DND-41 (cell line): ENCODE measurements around the gene ZKSCAN1.
A peak's percentile ranks its signal among the peaks of the same experiment; 100 is the strongest.

Experiments used
- ATAC-seq: fragments of 200-7000 bp; cut with Tn5 transposase; 3 replicates; pipeline ENCODE4 v1.9.1; 2021; ENCODE audit warnings: low read depth; ENCODE audit not compliant: insufficient read depth
- DNase-seq: peaks from one replicate; pipeline ENCODE4 v3.0.0-alpha.2; 2020
- H2AFZ ChIP-seq: 2 replicates; pipeline ENCODE4 v1.6.0; 2012; ENCODE audit warnings: low read depth, low read length
- H3K27ac ChIP-seq: 2 replicates; pipeline ENCODE4 v1.5.1; 2012; ENCODE audit warnings: low read length, inconsistent platforms
- H3K27me3 ChIP-seq: fragments of 200-600 bp; sonication (generic); 2 replicates; pipeline ENCODE4 v1.6.0; 2012; ENCODE audit warnings: low read length, mild to moderate bottlenecking, inconsistent platforms; ENCODE audit not compliant: insufficient read depth, poor library complexity
- H3K36me3 ChIP-seq: 2 replicates; pipeline ENCODE4 v1.5.1; 2012; ENCODE audit warnings: low read length, inconsistent platforms; ENCODE audit not compliant: insufficient read depth
- H3K4me1 ChIP-seq: 2 replicates; pipeline ENCODE4 v1.5.1; 2012; ENCODE audit warnings: mild to moderate bottlenecking, low read length; ENCODE audit not compliant: insufficient read depth
- H3K4me2 ChIP-seq: 2 replicates; pipeline ENCODE4 v1.6.0; 2012; ENCODE audit warnings: mild to moderate bottlenecking, moderate library complexity, low read length, inconsistent platforms; ENCODE audit not compliant: insufficient read depth
- H3K4me3 ChIP-seq, 2 experiments: fragments of 200-600 bp in 1 of 2; shearing (Covaris generic) in 1 of 2; 2 replicates each; pipeline ENCODE4 v1.5.1; 2012 to 2016; ENCODE audit warnings: inconsistent platforms in 2 of 2, low read length in 2 of 2, mild to moderate bottlenecking in 2 of 2, low read depth in 1 of 2, moderate library complexity in 1 of 2
- H3K79me2 ChIP-seq: 2 replicates; pipeline ENCODE4 v1.6.0; 2012; ENCODE audit warnings: low read length, inconsistent platforms; ENCODE audit not compliant: insufficient read depth
- H3K9ac ChIP-seq: 2 replicates; pipeline ENCODE4 v1.6.0; 2012; ENCODE audit warnings: low read depth, mild to moderate bottlenecking, inconsistent platforms, low read length, moderate library complexity
- H3K9me3 ChIP-seq: 2 replicates; pipeline ENCODE4 v1.5.1; 2012; ENCODE audit warnings: low read length, moderate library complexity, mild to moderate bottlenecking, inconsistent platforms; ENCODE audit not compliant: insufficient read depth, severe bottlenecking
- H4K20me1 ChIP-seq: 2 replicates; pipeline ENCODE4 v1.6.0; 2012; ENCODE audit warnings: low read length; ENCODE audit not compliant: insufficient read depth
- EZH2 ChIP-seq: IDR thresholded peaks from 3 replicates; pipeline ENCODE4 v1.6.1; 2012; ENCODE audit warnings: borderline replicate concordance, low read depth, mild to moderate bottlenecking, moderate library complexity, low read length, inconsistent platforms; ENCODE audit not compliant: severe bottlenecking
- TF ChIP-seq, protein P1 (sequence below): IDR thresholded peaks from 2 replicates; pipeline ENCODE4 v1.5.1; 2012; ENCODE audit warnings: borderline replicate concordance, low read length, moderate library complexity, mild to moderate bottlenecking; ENCODE audit not compliant: poor library complexity, severe bottlenecking; ENCODE audit errors: extremely low read depth

Gene ZKSCAN1

GRCh38 chr7:100038326-100038725 is 22.9 kb downstream of the ZKSCAN1 start:
- H4K20me1 ChIP-seq, result no peaks in the 10 kb centered on the region
- no peak overlapping the region for H3K4me3 ChIP-seq
- H3K36me3 ChIP-seq, result peaks cover 47% of the 10 kb centered on the region
- DNase-seq, result no peak
- H2AFZ ChIP-seq, result no peak overlapping the region
- no peaks in the 10 kb centered on the region for H3K9me3 ChIP-seq
- no peak overlapping the region for H3K9ac ChIP-seq
- H3K27ac ChIP-seq, result no peak overlapping the region
- ATAC-seq, result no peak
- no peak overlapping the region for H3K4me2 ChIP-seq
- no peaks in the 10 kb centered on the region for H3K4me1 ChIP-seq
- no peaks in the 10 kb centered on the region for H3K27me3 ChIP-seq
- TF ChIP-seq EZH2, result no peak
- TF ChIP-seq, protein P1, sequence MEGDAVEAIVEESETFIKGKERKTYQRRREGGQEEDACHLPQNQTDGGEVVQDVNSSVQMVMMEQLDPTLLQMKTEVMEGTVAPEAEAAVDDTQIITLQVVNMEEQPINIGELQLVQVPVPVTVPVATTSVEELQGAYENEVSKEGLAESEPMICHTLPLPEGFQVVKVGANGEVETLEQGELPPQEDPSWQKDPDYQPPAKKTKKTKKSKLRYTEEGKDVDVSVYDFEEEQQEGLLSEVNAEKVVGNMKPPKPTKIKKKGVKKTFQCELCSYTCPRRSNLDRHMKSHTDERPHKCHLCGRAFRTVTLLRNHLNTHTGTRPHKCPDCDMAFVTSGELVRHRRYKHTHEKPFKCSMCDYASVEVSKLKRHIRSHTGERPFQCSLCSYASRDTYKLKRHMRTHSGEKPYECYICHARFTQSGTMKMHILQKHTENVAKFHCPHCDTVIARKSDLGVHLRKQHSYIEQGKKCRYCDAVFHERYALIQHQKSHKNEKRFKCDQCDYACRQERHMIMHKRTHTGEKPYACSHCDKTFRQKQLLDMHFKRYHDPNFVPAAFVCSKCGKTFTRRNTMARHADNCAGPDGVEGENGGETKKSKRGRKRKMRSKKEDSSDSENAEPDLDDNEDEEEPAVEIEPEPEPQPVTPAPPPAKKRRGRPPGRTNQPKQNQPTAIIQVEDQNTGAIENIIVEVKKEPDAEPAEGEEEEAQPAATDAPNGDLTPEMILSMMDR, result no peak
- no peaks in the 10 kb centered on the region for H3K79me2 ChIP-seq

DNA sequence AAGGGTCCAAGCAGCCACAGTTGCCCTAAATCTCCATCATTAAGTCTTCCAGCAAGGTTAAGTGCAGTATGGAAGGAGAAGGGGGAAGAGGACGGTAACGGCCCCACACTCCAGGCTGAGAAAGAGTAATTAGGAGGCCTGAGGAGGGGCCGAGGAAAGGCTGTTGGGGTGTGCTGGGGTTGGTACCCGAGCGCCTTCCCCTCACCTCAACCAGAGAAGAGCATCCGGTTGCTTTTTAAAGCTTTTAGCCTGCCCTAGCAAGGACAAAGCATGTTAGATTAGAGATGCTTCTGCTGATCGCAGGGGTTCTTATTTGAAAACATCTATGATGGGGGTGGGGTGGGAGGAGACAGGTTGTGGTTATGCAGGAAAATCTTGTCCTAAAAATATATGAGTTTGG is 25.2 kb downstream of the ZKSCAN1 start:
- Histone ChIP-seq H3K36me3 (peaks cover 24% of the 10 kb centered on the region), H3K9me3 (no peaks in the 10 kb centered on the region), H3K4me3 (no peak overlapping the region), H3K79me2 (no peaks in the 10 kb centered on the region), H2AFZ (no peak overlapping the region), H3K9ac (no peak overlapping the region), H3K4me1 (no peaks in the 10 kb centered on the region), H4K20me1 (no peaks in the 10 kb centered on the region), H3K27ac (no peak overlapping the region), H3K27me3 (no peaks in the 10 kb centered on the region), H3K4me2 (no peak overlapping the region)
- ATAC-seq, result no peak
- no peak for DNase-seq
- TF ChIP-seq EZH2, result no peak
- TF ChIP-seq, protein P1, result no peak

DNA sequence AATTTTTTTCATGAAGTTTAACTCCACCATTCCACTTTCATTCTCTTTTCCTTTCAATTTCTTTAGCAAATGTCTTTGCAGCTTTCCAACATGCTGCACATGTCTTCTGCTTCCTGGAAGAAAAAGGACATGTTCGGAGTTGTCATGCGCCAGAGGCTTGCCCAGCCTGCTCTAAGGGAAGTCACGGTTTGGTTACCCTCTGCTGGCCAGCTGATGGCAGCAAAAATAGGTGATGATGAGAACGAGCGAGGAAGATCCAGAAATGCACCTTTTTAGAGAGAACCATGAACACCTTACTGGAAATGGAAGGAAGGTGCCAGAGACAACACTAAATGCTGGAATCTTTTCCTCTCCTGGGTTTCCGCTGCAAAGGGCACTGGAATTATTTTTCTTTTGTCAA is 29.3 kb downstream of the ZKSCAN1 start:
- Histone ChIP-seq H3K9me3 (no peaks in the 10 kb centered on the region), H2AFZ (no peak overlapping the region), H3K4me3 (no peak overlapping the region), H3K36me3 (no peaks in the 10 kb centered on the region), H3K27me3 (no peaks in the 10 kb centered on the region), H3K9ac (no peak overlapping the region), H3K4me1 (peaks cover 8% of the 10 kb centered on the region), H4K20me1 (no peaks in the 10 kb centered on the region), H3K79me2 (peaks cover under 1% of the 10 kb centered on the region; the same call in 1 of the 2 replicates), H3K27ac (no peak overlapping the region), H3K4me2 (no peak overlapping the region)
- TF ChIP-seq EZH2, result no peak
- TF ChIP-seq, protein P1, result peak; percentile 8
- DNase-seq (no peak), ATAC-seq (no peak)

- no peak overlapping the region for H3K4me2 ChIP-seq
- H3K4me1 ChIP-seq, result peaks cover 20% of the 10 kb centered on the region
- no peaks in the 10 kb centered on the region for H3K9me3 ChIP-seq
- TF ChIP-seq, protein P1, result no peak
- no peak for TF ChIP-seq EZH2
- peak overlapping the region; percentile 94 for H2AFZ ChIP-seq
- H3K79me2 ChIP-seq, result peaks cover 12% of the 10 kb centered on the region
- no peaks in the 10 kb centered on the region for H3K27me3 ChIP-seq
- H3K27ac ChIP-seq, result no peak overlapping the region
- no peak overlapping the region for H3K9ac ChIP-seq
- H3K4me3 ChIP-seq, result no peak overlapping the region
- no peaks in the 10 kb centered on the region; the same call in 1 of the 2 replicates for H3K36me3 ChIP-seq
- DNase-seq (no peak), ATAC-seq (no peak)
- H4K20me1 ChIP-seq, result no peaks in the 10 kb centered on the region
Observed at GRCh38 chr7:100048680-100049079, 33.3 kb downstream of the ZKSCAN1 start.
